Hypothalamus (tissue), 51 donors: Measurements from ENCODE around the gene ADARB2.

Experiments used
- DNase-seq, 51 donors: peaks; one replicate each; lab custom pipeline; 2025; lab: John Stamatoyannopoulos, UW

The ADARB2 gene

GRCh38 chr10:1535301-1535965, 201.9 kb downstream of the ADARB2 start:
- no peak for DNase-seq

- no peak for DNase-seq
Observed at GRCh38 chr10:1534820-1535219, 202.5 kb downstream of the ADARB2 start.

GRCh38 chr10:1532636-1533035, 204.7 kb downstream of the ADARB2 start:
- DNase-seq, result no peak

- no peak for DNase-seq
Observed at GRCh38 chr10:1531883-1532597, 205.3 kb downstream of the ADARB2 start.

- no peak for DNase-seq
Observed at GRCh38 chr10:1530871-1531517, 206.3 kb downstream of the ADARB2 start.

GRCh38 chr10:1529806-1530413, 207.4 kb downstream of the ADARB2 start:
- DNase-seq, result no peak

- DNase-seq, result no peak
Observed at GRCh38 chr10:1527951-1528350, 209.4 kb downstream of the ADARB2 start.

DNA sequence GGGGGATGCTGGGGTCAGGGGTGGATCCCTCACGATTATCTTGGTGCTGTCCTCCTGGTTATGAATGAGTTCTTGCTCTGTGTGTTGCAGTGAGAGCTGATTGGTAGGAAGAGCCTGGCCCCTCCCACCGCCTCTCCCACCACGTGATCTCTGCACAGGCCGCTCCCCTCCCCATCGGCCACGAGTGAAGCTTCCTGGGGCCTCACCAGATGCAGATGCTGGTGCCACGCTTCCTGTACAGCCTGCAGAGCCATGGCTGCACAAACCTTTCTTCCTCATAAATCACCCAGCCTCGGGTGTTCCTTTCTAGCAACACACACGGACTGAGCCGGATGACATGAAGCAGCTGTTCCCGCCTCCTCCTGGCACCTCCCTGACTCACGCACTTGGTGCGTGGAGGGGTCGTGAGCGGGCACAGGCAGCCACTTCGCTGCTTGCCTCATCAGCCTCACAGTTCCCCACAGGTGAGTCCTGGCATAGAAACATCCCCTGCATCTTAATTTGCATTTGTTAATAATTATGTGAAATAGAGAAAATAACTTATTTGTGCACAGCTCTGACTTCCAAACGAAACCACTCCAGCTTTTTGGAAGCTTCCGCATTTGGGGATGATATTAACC, 210.8 kb downstream of the ADARB2 start:
- peak in 1 of 51 donors; percentile 30 for DNase-seq

DNA sequence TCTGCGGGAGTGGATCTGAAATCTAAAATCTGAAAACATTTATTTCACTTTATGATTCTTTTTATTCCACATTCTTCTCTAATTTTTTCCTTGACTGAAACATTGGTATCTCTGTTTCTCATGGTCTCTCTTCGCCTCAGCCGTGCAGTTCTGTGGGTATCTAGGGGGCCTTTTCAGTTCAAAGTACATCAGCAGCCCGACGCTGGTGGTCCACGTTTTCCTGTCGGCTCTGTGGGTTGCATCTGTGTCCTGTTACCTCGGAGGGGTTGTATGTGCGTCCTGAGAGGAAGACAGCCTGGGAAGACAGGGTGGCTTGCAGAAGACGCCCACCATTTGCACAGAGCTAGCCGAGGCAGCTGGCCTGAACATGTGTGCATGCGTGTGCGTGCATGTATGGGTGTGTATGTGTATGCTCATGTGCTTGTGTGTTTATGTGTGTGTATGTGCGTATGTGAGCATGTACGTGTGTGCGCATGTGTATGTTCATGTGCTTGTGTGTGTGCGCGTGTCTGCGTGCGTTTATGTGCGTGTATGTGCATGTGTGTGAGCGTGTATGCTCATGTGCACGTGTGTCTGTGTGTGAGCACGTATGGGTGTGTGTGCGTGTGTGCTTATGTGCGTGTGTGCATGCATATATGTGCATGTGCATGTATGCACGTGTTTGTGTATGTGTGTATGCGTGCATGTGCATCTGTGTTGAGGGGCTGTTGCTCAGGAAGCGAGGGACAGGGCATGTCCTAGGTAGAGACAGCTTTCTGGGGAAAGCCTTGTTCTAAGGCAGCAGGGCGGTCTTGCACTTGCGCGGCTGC, 211.8 kb downstream of the ADARB2 start:
- DNase-seq, result no peak

- DNase-seq, result no peak
Observed at GRCh38 chr10:1524540-1524939, 212.8 kb downstream of the ADARB2 start.

GRCh38 chr10:1523221-1523620, 214.1 kb downstream of the ADARB2 start:
- no peak for DNase-seq

GRCh38 chr10:1522237-1522636, 215.1 kb downstream of the ADARB2 start:
- no peak for DNase-seq

DNA sequence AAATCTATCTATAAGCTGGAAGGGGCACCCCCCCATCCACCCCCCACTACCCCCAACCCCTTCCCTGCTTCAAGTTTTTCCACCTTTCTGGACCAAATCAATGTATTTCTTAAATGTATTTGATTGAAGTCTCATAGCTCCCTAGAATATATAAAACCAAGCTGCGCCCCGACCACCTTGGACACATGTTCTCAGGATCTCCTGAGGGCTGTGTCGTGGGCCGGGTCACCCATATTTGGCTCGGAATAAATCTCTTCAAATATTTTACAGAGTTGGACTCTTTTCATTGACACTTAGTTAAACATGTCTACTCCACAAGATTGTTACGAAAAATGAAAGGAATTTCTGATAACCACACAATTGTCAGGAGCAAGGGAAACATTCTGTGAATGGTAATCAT, 215.6 kb downstream of the ADARB2 start:
- no peak for DNase-seq

DNA sequence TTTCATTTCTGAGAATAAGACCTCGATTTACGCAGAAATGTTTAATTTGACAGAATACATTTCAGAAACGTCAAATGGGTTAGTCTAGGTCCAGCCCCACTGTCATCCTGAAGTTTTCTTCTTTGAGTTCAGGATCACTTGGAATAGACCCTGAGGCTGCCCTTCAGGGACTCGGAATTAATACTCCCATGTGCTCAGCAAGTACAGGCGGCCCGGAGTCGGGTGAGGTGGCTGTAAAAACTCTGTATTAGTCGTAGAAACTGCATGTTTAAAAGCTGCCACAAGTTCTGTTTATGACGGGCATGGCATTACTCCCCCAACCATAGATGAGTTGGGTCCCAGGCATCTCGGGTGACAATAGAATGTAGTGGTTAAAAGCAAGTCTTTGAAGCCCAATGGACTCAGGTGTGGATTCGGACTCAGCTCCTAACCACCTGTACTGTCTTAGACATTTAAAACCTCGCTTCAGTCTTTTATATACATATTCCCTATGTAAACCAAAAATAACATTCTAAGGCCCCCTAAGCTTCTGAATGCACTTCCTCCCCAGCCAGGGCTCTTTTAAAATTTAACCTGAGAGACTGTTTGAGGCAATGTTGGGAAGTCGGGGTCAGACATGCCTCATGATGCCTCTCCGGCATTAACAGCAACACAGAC, 216.3 kb downstream of the ADARB2 start:
- no peak for DNase-seq

DNA sequence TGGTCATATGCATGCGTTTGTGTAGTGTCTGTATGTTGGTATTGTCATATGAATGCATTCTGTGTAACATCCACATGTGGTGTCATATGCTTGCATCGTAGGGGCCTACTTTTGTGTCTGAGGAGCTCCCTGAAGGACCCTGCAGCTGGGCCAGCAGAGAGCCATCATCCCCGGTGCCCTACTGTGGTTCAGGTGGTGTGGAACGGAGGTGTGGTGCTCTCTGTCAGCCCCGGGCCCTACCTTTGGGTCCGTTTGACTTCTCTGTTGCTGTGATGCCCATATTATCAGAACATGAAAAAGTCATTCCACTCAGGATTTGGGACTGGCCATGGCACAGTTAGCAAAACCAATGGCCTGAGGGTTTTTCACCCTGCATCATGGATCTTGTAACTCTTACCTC, 217.9 kb downstream of the ADARB2 start:
- DNase-seq, result no peak

DNA sequence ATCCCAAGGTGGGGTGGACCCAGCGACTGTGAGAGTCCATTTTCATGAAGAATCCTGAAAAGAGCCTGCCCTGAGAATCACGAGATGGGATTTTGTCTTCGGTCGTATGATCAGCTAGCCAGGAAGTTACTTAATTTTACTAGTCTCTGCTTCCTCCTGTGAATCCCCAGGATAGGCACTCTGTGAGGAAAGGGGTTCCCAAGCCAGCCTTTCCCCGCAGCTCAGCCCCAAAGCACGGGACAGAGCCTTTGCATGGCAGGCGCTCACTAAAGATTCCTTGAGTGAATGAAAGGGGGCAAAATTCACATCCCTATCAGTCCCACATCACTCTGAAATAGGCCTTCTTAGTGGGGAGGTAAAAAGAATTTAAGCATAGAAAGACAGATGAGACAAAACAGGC, 219.6 kb downstream of the ADARB2 start:
- no peak for DNase-seq

DNA sequence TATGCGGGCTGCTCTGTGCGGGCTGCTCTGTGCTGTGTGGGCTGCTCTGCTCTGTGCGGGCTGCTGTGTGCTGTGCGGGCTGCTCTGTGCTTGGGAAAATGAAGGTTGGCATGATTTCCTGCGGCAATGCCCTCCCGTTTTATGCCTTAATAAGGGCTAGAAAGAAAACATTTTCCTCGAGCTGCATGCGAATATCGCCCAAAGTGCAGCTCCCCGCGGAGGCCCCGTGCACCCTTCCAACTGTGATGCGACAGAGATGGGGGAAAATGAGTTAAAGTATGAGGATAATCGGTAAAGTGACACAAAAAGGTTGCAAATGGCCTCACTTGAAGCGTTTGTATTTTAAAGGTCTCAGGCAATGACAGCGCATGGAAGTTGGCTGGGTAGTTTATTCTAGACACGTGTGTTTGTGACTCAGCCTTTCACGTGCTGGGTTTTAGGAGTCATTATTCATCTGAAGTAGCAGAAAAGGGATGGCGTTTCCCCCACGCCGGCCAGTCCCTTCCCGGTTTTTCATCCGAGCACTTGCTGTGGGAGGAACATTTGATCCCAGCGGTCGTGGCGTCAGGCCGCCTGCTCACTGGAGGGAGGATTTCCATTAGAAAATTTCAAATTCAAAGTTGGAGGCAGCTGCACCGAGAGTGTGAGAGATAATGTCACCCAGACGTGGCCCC, 220.7 kb downstream of the ADARB2 start:
- no peak for DNase-seq

DNA sequence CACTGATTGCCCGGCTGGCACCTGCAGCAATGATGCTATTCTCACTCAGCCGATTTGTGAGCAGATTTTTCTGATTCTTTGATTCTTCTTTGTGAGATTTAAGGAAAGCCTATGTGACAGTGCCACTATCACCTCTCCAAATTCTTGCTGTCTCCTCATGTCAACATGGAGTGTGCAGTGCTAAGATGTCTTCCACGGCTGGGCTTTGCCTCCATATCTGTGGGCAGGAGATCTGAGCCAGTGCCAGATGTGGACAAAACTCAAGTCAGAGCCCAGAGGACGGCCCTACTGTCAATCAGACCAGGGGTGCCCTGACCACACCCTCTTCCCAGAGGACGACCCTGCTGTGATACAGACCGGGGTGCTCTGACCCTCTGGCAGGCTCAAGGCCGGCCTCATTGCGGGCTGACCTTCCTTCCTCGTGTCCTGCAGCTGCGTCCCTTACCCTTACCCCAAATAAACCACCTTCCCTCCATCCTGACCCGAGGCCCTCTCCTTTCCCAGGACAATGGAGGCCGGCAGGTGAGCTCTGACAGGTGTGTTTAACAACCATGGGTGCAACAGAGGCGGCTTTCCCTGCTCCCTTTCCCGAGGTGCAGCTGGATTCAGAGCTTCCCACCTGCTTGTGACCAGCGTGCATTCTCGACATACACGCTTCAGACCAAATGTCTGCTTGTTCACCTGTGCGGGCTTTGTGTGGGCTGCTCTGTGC, 221.4 kb downstream of the ADARB2 start:
- no peak for DNase-seq
